GM12878 (cell line): Measurements from ENCODE around the gene CCDC6.

Source experiments
- ASH2L ChIP-seq: fragments of 300-600, 200-600 bp; sonication (generic); IDR thresholded peaks from 2 replicates; pipeline ENCODE4 v1.6.1; 2017; ENCODE audit warnings: low read depth, mild to moderate bottlenecking, borderline replicate concordance
- CTCF ChIP-seq, 3 experiments: IDR thresholded peaks in 2 of 3; conservative IDR thresholded peaks in 1 of 3; 2 replicates each; pipeline ENCODE4 v1.5.1; 2011; ENCODE audit warnings: low read depth in 3 of 3, low read length in 3 of 3, mild to moderate bottlenecking in 3 of 3, control low read depth in 2 of 3, moderate library complexity in 2 of 3, inconsistent platforms in 1 of 3, mixed read lengths in 1 of 3; ENCODE audit not compliant: control insufficient read depth in 2 of 3, insufficient read depth in 1 of 3; ENCODE audit errors: extremely low read depth in 1 of 3
- EZH2 ChIP-seq: IDR thresholded peaks from 2 replicates; pipeline ENCODE4 v1.6.1; 2012; ENCODE audit warnings: low read depth, mild to moderate bottlenecking, control low read depth, inconsistent platforms, low read length, borderline replicate concordance; ENCODE audit not compliant: control insufficient read depth
- HDAC2 ChIP-seq: fragments of 200-600 bp; sonication (generic); IDR thresholded peaks from 2 replicates; pipeline ENCODE4 v1.6.1; 2017
- POLR2A ChIP-seq: IDR thresholded peaks from 2 replicates; pipeline ENCODE4 v1.6.1; 2011; ENCODE audit warnings: low read depth, mild to moderate bottlenecking, low read length
- POLR2AphosphoS5 ChIP-seq: IDR thresholded peaks from 2 replicates; pipeline ENCODE4 v1.6.1; 2011; ENCODE audit warnings: mild to moderate bottlenecking, low read length, inconsistent platforms
- RCOR1 ChIP-seq: conservative IDR thresholded peaks from 2 replicates; pipeline ENCODE4 v1.6.1; 2012; ENCODE audit warnings: low read depth, low read length, improper control_type of control experiment
- TCF12 ChIP-seq: IDR thresholded peaks from 2 replicates; pipeline ENCODE4 v1.6.1; 2011; ENCODE audit warnings: low read depth, mild to moderate bottlenecking, low read length
- USF1 ChIP-seq: IDR thresholded peaks from 2 replicates; pipeline ENCODE4 v1.6.1; 2011; ENCODE audit warnings: borderline replicate concordance, low read depth, mild to moderate bottlenecking, moderate library complexity, mixed read lengths, low read length; ENCODE audit not compliant: insufficient read depth; ENCODE audit errors: extremely low read length
- ZBTB40 ChIP-seq: fragments of 450-650 bp; IDR thresholded peaks from 2 replicates; pipeline ENCODE4 v1.6.1; 2016; ENCODE audit warnings: mild to moderate bottlenecking, moderate library complexity, borderline replicate concordance
- ZNF24 ChIP-seq: fragments of 450-650 bp; IDR thresholded peaks from 2 replicates; pipeline ENCODE4 v1.6.1; 2017; ENCODE audit warnings: antibody characterized with exemption, mild to moderate bottlenecking

GRCh38 chr10:59905066-59905730, 1.2 kb downstream of the CCDC6 start:
- TF ChIP-seq TCF12 (no peak), POLR2A (peak; percentile 55), CTCF (IDR thresholded peaks at IDR 0.05 in 2 of 3, conservative IDR thresholded peaks at IDR 0.05 in 1 of 3; ENCODE audit: control insufficient read depth in 2 of 3, extremely low read depth in 1 of 3, insufficient read depth in 1 of 3, low read depth in 3 of 3, low read length in 3 of 3) (0 out of 6 replicates have a peak, but pooled peaks of 1 of the 3 experiments have one; percentile 1), RCOR1 (no peak), HDAC2 (no peak), ZBTB40 (no peak), ASH2L (no peak), POLR2AphosphoS5 (peak; percentile 56), EZH2 (no peak), USF1 (no peak), ZNF24 (no peak)
